ENCODE data around the gene STN1. TPM values are rescaled to one million over a fixed set of nuclear protein-coding genes. Genes with fewer than 3 reads are reported as not detected.

Gene STN1
- total and polyA plus RNA-seq, 9 of the 15 experiments (the other 6 are each of a cell fraction or from before 2014, with no cell fraction given), result 9.1 to 19.6 (median 13.8) TPM

DNA sequence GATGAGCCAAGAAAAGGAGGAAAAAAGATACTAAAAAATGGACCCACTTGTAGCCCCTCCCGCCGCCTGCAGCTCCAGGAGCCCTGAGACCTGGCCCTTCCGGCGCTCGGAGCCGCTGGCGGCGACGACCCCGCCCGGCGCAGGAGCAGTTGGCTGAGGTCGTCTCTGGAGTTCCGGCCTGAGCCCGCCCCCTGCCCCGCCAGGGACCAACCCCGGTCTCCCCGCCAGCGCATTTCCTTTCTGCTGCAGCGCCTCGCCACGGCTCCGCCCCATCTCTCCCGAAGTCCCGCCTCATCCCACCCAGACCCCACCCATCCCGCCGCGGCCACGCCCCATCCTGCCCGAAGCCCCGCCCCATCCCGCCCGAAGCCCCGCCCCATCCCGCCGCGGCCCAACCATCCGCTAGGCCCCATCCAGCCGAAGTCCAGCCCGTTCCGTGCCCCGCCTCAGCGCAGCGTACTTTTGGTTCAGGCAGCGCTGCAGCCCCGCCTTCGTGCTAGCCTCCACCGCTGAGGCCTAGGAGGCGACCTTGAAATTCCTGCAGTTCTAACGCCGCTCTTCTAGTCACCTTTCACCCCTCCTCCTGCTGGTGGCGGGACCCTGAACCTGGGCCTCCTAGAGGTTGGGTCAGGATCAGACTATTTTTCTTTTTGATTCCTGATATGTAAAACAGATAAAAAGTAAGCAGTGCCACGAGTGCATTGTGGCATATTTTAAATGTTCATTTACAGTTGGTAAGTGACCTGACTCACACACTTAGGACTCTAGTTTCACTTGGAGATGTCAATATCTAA lies at the start of gene STN1 (continued):
- TF ChIP-seq, protein P1, sequence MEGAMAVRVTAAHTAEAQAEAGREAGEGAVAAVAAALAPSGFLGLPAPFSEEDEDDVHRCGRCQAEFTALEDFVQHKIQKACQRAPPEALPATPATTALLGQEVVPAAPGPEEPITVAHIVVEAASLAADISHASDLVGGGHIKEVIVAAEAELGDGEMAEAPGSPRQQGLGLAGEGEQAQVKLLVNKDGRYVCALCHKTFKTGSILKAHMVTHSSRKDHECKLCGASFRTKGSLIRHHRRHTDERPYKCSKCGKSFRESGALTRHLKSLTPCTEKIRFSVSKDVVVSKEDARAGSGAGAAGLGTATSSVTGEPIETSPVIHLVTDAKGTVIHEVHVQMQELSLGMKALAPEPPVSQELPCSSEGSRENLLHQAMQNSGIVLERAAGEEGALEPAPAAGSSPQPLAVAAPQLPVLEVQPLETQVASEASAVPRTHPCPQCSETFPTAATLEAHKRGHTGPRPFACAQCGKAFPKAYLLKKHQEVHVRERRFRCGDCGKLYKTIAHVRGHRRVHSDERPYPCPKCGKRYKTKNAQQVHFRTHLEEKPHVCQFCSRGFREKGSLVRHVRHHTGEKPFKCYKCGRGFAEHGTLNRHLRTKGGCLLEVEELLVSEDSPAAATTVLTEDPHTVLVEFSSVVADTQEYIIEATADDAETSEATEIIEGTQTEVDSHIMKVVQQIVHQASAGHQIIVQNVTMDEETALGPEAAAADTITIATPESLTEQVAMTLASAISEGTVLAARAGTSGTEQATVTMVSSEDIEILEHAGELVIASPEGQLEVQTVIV (CRISPR knock-in tag; IDR thresholded peaks at IDR 0.05; ENCODE audit: borderline replicate concordance), result no peak
- TF ChIP-seq MXI1 (IDR thresholded peaks at IDR 0.05; ENCODE audit: low read depth, low read length) (no peak), ZNF282 (CRISPR knock-in tag; IDR thresholded peaks at IDR 0.05) (no peak), NR2C2 (CRISPR knock-in tag; IDR thresholded peaks at IDR 0.05) (peak; percentile 59; the same call in 1 of the 2 replicates), NR2C2 (tag; IDR thresholded peaks at IDR 0.05) (peak; percentile 88), GABPB1 (CRISPR knock-in tag; IDR thresholded peaks at IDR 0.05) (peak; percentile 25; the same call in 1 of the 2 replicates), LEF1 (IDR thresholded peaks at IDR 0.05) (peak; percentile 24; the same call in 1 of the 2 replicates), ZNF311 (CRISPR knock-in tag; IDR thresholded peaks at IDR 0.05) (0 out of 2 replicates have a peak, but pooled peaks have one; percentile 36), HNRNPLL (IDR thresholded peaks at IDR 0.05; ENCODE audit: low read depth, low read length, poor library complexity, severe bottlenecking) (peak; percentile 62), TEAD1 (CRISPR knock-in tag; IDR thresholded peaks at IDR 0.05) (peak; percentile 52 to 91), ZNF589 (CRISPR knock-in tag; IDR thresholded peaks at IDR 0.05; ENCODE audit: low read depth) (peak; percentile 52; the same call in 1 of the 2 replicates), PTTG1 (tag; IDR thresholded peaks at IDR 0.05; ENCODE audit: low read depth) (no peak), L3MBTL2 (IDR thresholded peaks at IDR 0.05) (peak; percentile 68), WHSC1 (IDR thresholded peaks at IDR 0.05; ENCODE audit: low read length) (no peak), ZNF695 (CRISPR knock-in tag; IDR thresholded peaks at IDR 0.05) (no peak), DNMT1 (IDR thresholded peaks at IDR 0.05) (no peak), FOXK1 (CRISPR knock-in tag; IDR thresholded peaks at IDR 0.05; ENCODE audit: borderline replicate concordance) (no peak), SMAD4 (CRISPR knock-in tag; conservative IDR thresholded peaks at IDR 0.05) (no peak), MAFK (IDR thresholded peaks at IDR 0.05; ENCODE audit: low read length) (no peak)
- TF ChIP-seq, protein P2, sequence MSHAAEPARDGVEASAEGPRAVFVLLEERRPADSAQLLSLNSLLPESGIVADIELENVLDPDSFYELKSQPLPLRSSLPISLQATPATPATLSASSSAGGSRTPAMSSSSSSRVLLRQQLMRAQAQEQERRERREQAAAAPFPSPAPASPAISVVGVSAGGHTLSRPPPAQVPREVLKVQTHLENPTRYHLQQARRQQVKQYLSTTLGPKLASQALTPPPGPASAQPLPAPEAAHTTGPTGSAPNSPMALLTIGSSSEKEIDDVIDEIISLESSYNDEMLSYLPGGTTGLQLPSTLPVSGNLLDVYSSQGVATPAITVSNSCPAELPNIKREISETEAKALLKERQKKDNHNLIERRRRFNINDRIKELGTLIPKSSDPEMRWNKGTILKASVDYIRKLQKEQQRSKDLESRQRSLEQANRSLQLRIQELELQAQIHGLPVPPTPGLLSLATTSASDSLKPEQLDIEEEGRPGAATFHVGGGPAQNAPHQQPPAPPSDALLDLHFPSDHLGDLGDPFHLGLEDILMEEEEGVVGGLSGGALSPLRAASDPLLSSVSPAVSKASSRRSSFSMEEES (CRISPR knock-in tag; IDR thresholded peaks at IDR 0.05), result no peak
- TF ChIP-seq, protein P3, sequence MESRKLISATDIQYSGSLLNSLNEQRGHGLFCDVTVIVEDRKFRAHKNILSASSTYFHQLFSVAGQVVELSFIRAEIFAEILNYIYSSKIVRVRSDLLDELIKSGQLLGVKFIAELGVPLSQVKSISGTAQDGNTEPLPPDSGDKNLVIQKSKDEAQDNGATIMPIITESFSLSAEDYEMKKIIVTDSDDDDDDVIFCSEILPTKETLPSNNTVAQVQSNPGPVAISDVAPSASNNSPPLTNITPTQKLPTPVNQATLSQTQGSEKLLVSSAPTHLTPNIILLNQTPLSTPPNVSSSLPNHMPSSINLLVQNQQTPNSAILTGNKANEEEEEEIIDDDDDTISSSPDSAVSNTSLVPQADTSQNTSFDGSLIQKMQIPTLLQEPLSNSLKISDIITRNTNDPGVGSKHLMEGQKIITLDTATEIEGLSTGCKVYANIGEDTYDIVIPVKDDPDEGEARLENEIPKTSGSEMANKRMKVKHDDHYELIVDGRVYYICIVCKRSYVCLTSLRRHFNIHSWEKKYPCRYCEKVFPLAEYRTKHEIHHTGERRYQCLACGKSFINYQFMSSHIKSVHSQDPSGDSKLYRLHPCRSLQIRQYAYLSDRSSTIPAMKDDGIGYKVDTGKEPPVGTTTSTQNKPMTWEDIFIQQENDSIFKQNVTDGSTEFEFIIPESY (CRISPR knock-in tag; IDR thresholded peaks at IDR 0.05), result no peak

Measured in K562 (cell line).